ENCODE measurements around the gene LMO1.

- no peak for TF ChIP-seq CTCF (conservative IDR thresholded peaks at IDR 0.05; ENCODE audit: low read length)
- no peak for TF ChIP-seq EZH2phosphoT487 (IDR thresholded peaks at IDR 0.05; ENCODE audit: borderline replicate concordance, low read depth, low read length)
These were observed 35.4 kb downstream of the LMO1 start for GRCh38 chr11:8228231-8228630.

All from OCI-LY7 (cell line).